Measurements from ENCODE around the gene NTM.

The NTM gene

GRCh38 chr11:131530407-131530806 is 160.0 kb downstream of the NTM start:
- no peak for TF ChIP-seq CTCF (IDR thresholded peaks at IDR 0.05; ENCODE audit: low read depth, low read length)
- in situ Hi-C loops (cut with HindIII; ENCODE audit: low sequenced_read_pairs): no loop called here

GRCh38 chr11:131533149-131533548 is 162.7 kb downstream of the NTM start:
- DNase-seq (ENCODE audit: low read depth, low spot score): no peak
- no peak for TF ChIP-seq CTCF (IDR thresholded peaks at IDR 0.05; ENCODE audit: low read depth, low read length)
- in situ Hi-C loops (cut with HindIII; ENCODE audit: low sequenced_read_pairs): no loop called here

More at GRCh38 chr11:131530407-131530806, 160.0 kb downstream of the NTM start:
- no peak overlapping the region for H3K4me3 ChIP-seq (ENCODE audit: low read depth, low read length)
- DNase-seq (ENCODE audit: low read depth, low spot score): no peak

DNA sequence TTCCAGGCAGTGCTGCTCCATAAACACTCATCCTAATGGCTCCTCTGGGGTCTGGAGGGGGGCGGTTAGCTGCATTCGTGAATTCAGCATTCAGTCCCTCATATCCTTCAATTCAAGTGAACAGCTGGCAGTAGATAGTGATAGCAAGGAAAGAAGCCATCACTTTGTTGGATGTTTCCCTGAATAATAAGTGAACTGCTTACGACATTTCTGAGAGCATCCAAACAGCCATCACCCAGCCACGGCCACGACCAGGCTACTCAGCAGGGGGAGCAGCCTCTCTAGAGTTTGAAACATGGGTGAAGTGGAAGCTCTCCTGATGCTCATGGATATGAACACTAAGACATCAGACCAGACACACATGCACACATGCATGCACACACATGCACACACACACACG is 163.6 kb downstream of the NTM start:
- H3K4me3 ChIP-seq (ENCODE audit: low read depth, low read length): no peak overlapping the region
- in situ Hi-C loops (cut with HindIII; ENCODE audit: low sequenced_read_pairs): no loop called here
- no peak for TF ChIP-seq CTCF (IDR thresholded peaks at IDR 0.05; ENCODE audit: low read depth, low read length)
- no peak for DNase-seq (ENCODE audit: low read depth, low spot score)

More at GRCh38 chr11:131533149-131533548, 162.7 kb downstream of the NTM start:
- no peak overlapping the region for H3K4me3 ChIP-seq (ENCODE audit: low read depth, low read length)

DNA sequence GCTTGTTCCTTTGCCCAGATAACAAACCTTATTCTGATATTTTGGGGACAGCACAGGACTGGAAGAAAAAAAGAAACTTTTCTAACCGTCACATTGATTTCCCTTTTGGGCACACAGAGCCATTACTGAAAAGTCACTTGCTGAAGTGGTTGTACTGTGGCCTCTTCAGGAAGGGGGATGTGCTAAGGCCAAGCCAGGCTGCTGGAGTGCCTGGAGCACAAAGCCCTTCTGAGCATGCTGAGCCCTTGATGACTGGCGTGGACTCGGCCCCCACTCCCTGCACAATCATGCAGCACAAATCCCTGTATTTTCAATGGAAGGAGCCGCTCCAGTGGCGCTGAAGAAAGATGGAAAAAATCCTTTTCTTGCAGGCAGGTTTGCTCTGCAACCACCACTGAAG is 164.2 kb downstream of the NTM start:
- no peak overlapping the region for H3K4me3 ChIP-seq (ENCODE audit: low read depth, low read length)
- no peak for DNase-seq (ENCODE audit: low read depth, low spot score)
- no peak for TF ChIP-seq CTCF (IDR thresholded peaks at IDR 0.05; ENCODE audit: low read depth, low read length)
- in situ Hi-C loops (cut with HindIII; ENCODE audit: low sequenced_read_pairs): no loop called here

GRCh38 chr11:131536159-131536558 is 165.7 kb downstream of the NTM start:
- no peak for DNase-seq (ENCODE audit: low read depth, low spot score)
- H3K4me3 ChIP-seq (ENCODE audit: low read depth, low read length): no peak overlapping the region
- in situ Hi-C loops (cut with HindIII; ENCODE audit: low sequenced_read_pairs): no loop called here
- no peak for TF ChIP-seq CTCF (IDR thresholded peaks at IDR 0.05; ENCODE audit: low read depth, low read length)

GRCh38 chr11:131537196-131537595 is 166.8 kb downstream of the NTM start:
- no peak for DNase-seq (ENCODE audit: low read depth, low spot score)
- in situ Hi-C loops (cut with HindIII; ENCODE audit: low sequenced_read_pairs): no loop called here
- TF ChIP-seq CTCF (IDR thresholded peaks at IDR 0.05; ENCODE audit: low read depth, low read length): no peak
- no peak overlapping the region for H3K4me3 ChIP-seq (ENCODE audit: low read depth, low read length)

GRCh38 chr11:131537748-131538147 is 167.3 kb downstream of the NTM start:
- in situ Hi-C loops (cut with HindIII; ENCODE audit: low sequenced_read_pairs): no loop called here
- no peak for DNase-seq (ENCODE audit: low read depth, low spot score)
- H3K4me3 ChIP-seq (ENCODE audit: low read depth, low read length): no peak overlapping the region
- no peak for TF ChIP-seq CTCF (IDR thresholded peaks at IDR 0.05; ENCODE audit: low read depth, low read length)

Data from astrocyte of the spinal cord (primary cell).